MG63 (cell line): Measurements from ENCODE around the gene OSBPL9. TPM values are rescaled to one million over a fixed set of nuclear protein-coding genes. Genes with fewer than 3 reads are reported as not detected.
A peak's percentile ranks its signal among the peaks of the same experiment; 100 is the strongest.
"Not testable (repeated sequence)": the region's sequence is repeated elsewhere in the genome, so short reads cannot be mapped to it uniquely, and the experiment has no call there.

Source experiments
- DNase-seq: peaks from one replicate; pipeline ENCODE4 v3.0.0-alpha.2; 2020
- H3K27me3 ChIP-seq: fragments of 250-450 bp; sonication (Bioruptor Pico); 2 replicates; pipeline ENCODE4 v1.5.1; 2020; ENCODE audit warnings: mild to moderate bottlenecking, moderate library complexity
- H3K36me3 ChIP-seq: fragments of 250-450 bp; sonication (Bioruptor Pico); 2 replicates; pipeline ENCODE4 v1.5.1; 2020; ENCODE audit warnings: mild to moderate bottlenecking, moderate library complexity
- H3K4me3 ChIP-seq: fragments of 250-450 bp; sonication (Bioruptor Pico); 2 replicates; pipeline ENCODE4 v1.5.1; 2020; ENCODE audit warnings: mild to moderate bottlenecking, moderate library complexity
- H3K9me3 ChIP-seq: fragments of 250-450 bp; sonication (Bioruptor Pico); 2 replicates; pipeline ENCODE4 v1.5.1; 2020; ENCODE audit warnings: mild to moderate bottlenecking, moderate library complexity
- total RNA-seq: library from RNA; depleted of rRNA; stranded (reverse); fragments of >200 nt; shearing (Covaris generic); gene quantifications from 2 replicates; pipeline ENCODE4 v1.2.3, GENCODE V29; 2014; ENCODE audit warnings: low replicate concordance

The OSBPL9 gene
- total RNA-seq, 1 experiment from 2014 or later, result 31.7 TPM

DNA sequence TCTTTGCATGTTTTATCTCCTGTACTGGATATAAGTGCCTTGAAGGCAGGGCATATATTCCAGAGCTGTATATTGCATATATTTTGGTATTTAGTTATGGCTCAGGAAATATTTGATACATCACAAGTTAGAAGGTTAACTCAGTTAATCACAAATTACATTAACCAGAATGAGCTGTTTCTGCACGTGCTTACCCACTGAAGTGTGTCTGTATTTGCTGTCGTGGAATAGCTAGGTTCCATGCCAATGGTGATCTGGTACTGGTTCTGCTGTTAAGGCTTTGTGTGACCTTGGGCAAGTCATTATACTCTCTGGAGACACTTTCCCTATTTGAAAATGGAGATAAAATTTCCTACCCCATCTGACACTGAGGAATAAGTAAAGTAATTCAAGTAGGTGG is 50.7 kb downstream of the OSBPL9 start:
- H3K36me3 ChIP-seq, result 0 out of 2 replicates have a peak, but pooled peaks cover 3% of the 10 kb centered on the region
- H3K27me3 ChIP-seq, result no peaks in the 10 kb centered on the region
- no peaks in the 10 kb centered on the region for H3K9me3 ChIP-seq
- DNase-seq, result no peak
- no peak overlapping the region for H3K4me3 ChIP-seq

DNA sequence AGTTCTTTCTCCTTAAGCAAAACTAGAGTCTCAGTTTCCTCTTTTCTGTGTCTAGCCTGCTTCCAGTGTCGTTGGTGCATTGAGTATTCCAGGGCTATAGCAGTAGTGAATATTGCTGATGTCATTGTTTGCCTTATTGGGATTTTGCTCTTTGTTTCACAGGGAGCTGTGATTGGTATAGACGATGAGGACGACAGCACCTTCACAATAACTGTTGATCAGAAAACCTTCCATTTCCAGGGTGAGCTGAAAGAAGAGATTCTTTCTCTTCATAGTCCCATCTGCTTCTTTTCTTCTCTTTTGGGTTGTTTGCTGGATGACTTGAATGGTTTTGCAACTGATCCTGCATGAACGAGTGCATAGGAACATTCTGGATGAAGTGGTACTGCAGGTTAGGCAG is 52.4 kb downstream of the OSBPL9 start:
- Histone ChIP-seq H3K27me3 (no peaks in the 10 kb centered on the region), H3K9me3 (no peaks in the 10 kb centered on the region), H3K36me3 (0 out of 2 replicates have a peak, but pooled peaks cover 3% of the 10 kb centered on the region), H3K4me3 (no peak overlapping the region)
- no peak for DNase-seq

DNA sequence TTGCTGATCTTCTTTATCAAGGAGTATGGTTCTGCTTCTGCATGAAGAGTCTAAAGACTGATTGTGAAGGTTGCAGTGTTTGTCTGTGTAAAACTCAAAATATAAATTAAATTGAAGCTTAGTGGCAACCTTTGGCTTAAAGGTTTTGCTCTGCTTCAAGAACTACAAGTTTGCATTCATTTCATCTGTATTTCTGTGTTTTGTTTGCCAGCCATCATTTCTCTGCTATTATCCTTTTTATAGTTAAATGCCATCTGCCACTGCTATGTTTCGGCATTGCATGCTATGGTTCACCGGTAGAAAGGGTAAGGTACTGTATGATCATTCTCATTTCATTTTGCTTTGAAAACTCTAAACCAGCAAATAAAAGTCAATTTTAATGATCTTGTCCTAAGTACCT is 52.9 kb downstream of the OSBPL9 start:
- Histone ChIP-seq H3K36me3 (0 out of 2 replicates have a peak, but pooled peaks cover 3% of the 10 kb centered on the region), H3K4me3 (no peak overlapping the region), H3K9me3 (no peaks in the 10 kb centered on the region), H3K27me3 (no peaks in the 10 kb centered on the region)
- DNase-seq, result no peak

DNA sequence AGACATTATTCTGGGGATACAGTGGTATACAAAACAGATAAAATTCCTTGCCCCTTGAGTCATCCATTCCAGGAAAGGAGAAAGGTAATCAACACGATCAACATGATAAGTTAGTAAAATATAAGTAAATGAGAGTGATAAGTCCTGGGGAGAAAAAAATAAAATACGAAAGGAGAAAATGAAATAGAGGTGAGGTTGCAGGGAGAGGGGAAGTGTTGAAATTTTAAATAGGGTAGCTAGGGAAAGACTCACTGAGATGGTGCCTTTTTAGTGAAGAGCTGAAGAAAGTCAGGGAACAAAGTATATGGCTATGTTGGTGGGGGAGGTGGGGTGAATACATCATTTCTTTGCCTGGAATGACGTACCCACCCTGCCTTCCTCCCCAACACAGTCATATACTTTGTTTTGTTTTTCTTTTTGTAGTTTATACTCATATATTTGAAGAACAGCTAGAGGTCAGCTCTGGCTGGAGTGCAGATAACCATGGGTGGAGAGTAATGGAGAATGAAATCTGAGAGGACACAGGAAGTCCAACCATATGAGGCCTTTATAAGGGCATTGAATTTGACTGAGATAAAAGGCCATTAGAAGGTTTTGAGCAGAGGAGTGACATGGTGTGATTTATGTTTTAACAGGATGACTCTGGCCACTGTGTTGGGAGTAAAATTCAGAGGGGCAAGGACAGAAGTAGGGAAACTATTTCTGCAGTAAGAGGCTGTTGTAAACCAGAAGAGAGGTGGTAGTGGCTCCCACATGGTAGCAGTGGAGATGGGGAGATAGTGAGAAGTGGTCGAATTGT is 54.8 kb downstream of the OSBPL9 start:
- 0 out of 2 replicates have a peak, but pooled peaks cover 3% of the 10 kb centered on the region for H3K36me3 ChIP-seq
- no peaks in the 10 kb centered on the region for H3K9me3 ChIP-seq
- H3K4me3 ChIP-seq, result no peak overlapping the region
- no peak for DNase-seq
- H3K27me3 ChIP-seq, result no peaks in the 10 kb centered on the region

DNA sequence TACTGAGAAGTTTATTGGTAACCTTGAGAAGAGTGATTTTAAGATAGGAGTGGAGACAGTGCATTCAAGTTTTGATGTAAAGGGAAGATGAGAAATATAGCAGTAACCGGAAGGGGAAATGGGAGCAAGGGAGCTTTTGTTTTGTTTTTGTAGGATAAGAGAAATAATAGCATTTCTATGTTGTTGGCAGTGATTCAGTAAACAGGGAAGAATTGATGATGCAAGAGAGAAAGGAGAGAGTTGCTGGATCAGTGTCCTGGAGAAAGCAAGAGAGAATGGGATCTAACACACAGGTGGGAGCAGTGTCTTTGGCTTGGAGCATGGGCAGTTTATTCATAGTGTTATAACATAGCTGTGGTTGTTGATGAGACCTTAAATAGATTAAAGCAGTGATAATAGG is 56.4 kb downstream of the OSBPL9 start:
- 0 out of 2 replicates have a peak, but pooled peaks cover 3% of the 10 kb centered on the region for H3K36me3 ChIP-seq
- no peaks in the 10 kb centered on the region for H3K9me3 ChIP-seq
- H3K4me3 ChIP-seq, result no peak overlapping the region
- no peak for DNase-seq
- no peaks in the 10 kb centered on the region for H3K27me3 ChIP-seq

DNA sequence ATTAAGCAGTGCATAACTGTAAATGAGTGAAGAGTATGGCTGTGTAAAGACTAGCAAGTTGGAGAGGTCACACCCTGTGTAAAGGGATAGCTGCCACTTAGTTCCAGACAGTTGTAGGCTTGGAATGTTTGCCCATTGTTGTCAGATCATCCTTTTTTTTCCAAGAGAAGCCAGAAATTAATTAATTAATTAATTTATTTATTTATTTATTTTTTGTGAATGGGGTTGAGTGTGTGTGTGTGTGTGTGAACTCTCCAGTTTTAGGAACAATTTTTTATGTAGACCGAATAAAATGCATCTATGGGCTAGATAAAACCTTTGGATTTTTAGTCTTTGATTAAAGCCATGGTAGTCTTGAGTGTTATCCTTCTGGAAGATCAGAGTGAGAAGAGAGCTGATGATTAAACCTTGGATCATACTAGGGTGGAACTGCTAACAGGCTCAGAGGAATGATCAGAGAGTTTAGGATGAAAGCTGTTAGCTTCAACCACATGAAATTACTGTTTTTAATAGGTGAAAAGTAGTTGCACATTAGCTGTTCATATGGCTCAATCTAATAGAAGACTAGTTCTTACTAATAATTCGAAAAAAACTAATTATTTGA is 58.4 kb downstream of the OSBPL9 start:
- no peak overlapping the region for H3K4me3 ChIP-seq
- no peaks in the 10 kb centered on the region for H3K36me3 ChIP-seq
- no peaks in the 10 kb centered on the region for H3K9me3 ChIP-seq
- no peaks in the 10 kb centered on the region for H3K27me3 ChIP-seq
- DNase-seq, result no peak

DNA sequence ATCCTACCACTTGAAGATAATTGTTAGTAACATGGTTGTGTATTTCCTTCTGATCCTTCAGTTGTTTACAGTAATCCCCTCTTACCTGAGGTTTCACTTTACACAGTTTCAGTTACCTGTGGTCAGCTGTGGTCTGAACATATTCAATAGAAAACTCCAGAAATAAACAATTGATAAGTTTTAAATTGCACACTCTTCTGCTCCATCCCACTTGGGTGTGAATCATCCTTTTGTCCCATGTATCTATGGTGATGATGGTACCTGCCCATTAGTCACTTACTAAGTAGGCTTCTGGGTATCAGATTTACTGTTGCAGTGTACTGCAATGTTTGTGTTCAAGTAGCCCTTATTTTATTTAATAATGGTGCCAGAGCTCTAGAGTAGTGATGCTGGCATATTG is 62.5 kb downstream of the OSBPL9 start:
- no peaks in the 10 kb centered on the region for H3K27me3 ChIP-seq
- no peaks in the 10 kb centered on the region for H3K36me3 ChIP-seq

DNA sequence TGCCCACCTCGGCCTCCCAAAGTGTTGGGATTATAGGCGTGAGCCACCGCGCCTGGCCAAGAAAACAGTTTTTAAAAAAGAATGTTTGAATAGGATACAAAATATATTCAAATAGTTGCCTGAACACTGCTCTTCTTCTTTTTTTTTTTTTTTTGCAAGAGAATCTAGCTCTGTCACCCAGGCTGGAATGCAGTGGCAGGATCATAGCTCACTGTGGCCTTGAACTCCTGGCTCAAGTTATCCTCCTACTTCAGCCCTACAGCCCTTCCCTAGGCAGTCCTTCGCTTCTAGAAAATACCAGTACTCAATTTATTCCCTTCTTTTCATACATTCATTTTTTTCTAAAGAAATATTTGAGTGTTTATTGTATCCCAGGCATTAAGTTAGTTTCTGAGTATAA is 67.9 kb downstream of the OSBPL9 start:
- no peak for DNase-seq
- no peak overlapping the region for H3K4me3 ChIP-seq
- H3K27me3 ChIP-seq, result no peaks in the 10 kb centered on the region
- H3K36me3 ChIP-seq, result no peaks in the 10 kb centered on the region
- no peaks in the 10 kb centered on the region for H3K9me3 ChIP-seq

More for the DNA sequence above, 62.5 kb downstream of the OSBPL9 start:
- no peak for DNase-seq
- H3K4me3 ChIP-seq, result no peak overlapping the region
- H3K9me3 ChIP-seq, result no peaks in the 10 kb centered on the region

DNA sequence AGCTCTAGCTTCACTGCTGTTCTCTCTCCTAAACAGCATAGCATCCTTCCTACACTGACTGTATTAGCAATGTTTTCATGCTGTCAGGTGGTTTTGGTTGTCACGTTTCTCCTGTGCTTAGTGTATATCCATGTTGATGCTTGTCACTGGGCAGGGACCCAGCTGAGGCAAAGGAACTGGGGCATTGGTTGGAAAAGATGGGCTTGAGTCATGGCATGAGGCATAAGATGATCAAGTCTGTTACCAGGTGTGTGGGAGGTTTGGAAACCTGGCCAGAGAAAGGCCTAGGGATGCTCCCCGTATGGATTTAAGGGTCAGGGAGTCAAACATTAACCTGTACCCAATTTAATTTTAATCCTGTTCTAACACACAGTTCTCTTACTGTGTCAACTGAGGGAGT is 69.6 kb downstream of the OSBPL9 start:
- Histone ChIP-seq H3K27me3 (no peaks in the 10 kb centered on the region), H3K4me3 (no peak overlapping the region), H3K9me3 (no peaks in the 10 kb centered on the region), H3K36me3 (no peaks in the 10 kb centered on the region)
- peak; percentile 31 for DNase-seq

DNA sequence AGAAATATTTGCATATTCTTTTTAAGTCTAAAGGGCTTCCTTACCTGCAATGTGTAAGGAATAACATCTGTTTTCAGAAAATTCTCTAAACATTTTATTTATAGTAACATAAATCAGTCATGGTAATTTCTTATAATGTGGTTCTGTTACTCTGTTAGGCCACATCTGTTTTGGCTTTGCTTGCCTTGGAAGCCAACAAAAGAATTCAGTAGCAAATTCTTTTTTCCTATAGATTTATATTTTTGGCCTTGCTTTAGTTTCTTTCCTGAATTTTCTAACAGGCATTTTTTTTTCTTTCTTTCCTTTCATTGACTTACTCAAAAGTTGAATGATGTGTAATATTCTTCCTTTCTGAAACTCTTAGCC is 72.2 kb downstream of the OSBPL9 start:
- H3K4me3 ChIP-seq, result no peak overlapping the region
- no peaks in the 10 kb centered on the region for H3K27me3 ChIP-seq
- DNase-seq, result no peak
- H3K9me3 ChIP-seq, result no peaks in the 10 kb centered on the region
- H3K36me3 ChIP-seq, result no peaks in the 10 kb centered on the region

DNA sequence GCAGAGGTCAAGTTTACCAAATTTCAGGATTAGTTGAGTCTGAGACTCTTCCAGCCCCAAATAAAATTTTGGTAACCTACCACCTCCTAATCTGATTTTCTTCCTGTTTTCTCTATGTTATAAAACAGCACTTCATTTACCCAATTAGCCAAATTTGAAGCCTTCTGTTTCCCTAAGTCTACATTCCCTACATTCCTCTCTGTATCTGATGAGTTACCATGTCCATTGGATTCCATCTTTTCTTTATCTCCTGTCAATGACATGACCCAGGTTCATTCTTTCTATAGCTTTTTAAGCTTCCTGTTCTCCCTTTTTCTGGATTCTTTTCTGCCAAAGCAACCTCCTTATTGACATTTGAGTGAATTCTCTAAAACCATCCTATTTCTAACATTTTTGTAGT is 72.8 kb downstream of the OSBPL9 start:
- H3K27me3 ChIP-seq, result no peaks in the 10 kb centered on the region
- no peaks in the 10 kb centered on the region for H3K9me3 ChIP-seq
- no peaks in the 10 kb centered on the region for H3K36me3 ChIP-seq
- no peak overlapping the region for H3K4me3 ChIP-seq
- no peak for DNase-seq

DNA sequence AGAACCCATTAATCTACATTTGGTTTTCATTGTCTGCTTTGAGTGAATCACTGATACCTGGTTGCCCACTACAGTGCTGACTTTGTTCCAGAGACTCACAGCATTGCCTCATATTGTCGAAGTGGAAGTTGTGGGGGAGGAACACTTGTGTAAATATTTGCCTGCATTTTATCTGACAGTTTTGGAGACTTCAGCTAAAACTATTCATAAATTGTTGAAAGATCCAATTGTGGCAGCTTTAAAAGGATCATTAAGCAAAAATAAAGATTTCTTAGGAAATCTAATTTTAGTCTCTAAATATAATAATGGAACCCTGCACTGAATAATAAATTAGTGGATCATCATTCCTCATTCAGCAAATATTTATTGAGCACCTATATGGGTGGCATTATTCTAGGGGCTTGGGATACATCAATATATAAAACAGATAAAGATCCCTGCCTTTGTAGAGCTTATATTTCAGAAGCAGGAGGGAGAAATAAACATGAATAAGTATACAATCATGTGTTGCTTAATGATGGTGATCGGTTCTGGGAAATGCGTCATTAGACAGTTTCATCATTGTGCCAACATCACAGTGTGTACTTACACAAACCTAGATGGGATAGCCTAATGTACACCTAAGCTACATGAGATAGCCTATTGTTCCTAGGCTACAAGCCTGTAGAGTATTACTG is 73.5 kb downstream of the OSBPL9 start:
- DNase-seq, result no peak
- H3K36me3 ChIP-seq, result no peaks in the 10 kb centered on the region
- no peaks in the 10 kb centered on the region for H3K27me3 ChIP-seq
- H3K4me3 ChIP-seq, result no peak overlapping the region
- no peaks in the 10 kb centered on the region for H3K9me3 ChIP-seq

DNA sequence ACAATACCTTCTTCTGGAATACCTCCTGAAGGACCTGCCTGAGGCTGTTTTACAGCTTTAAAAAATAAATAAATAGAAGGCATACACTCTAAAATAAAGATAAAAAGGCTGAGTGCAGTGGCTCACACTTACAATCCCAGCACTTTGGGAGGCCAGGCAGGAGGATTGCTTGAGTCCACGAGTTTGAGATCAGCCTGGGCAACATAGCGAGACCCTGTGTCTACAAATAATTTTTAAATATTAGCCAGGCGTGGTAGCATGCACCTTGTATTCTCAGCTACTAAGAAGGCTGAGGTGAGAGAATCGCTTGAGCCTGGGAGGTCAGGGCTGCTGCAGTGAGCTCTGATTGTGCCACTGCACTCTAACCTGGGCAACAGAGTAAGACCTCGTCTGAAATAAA is 75.0 kb downstream of the OSBPL9 start:
- Histone ChIP-seq H3K4me3 (no peak overlapping the region), H3K27me3 (no peaks in the 10 kb centered on the region)
- no peak for DNase-seq

DNA sequence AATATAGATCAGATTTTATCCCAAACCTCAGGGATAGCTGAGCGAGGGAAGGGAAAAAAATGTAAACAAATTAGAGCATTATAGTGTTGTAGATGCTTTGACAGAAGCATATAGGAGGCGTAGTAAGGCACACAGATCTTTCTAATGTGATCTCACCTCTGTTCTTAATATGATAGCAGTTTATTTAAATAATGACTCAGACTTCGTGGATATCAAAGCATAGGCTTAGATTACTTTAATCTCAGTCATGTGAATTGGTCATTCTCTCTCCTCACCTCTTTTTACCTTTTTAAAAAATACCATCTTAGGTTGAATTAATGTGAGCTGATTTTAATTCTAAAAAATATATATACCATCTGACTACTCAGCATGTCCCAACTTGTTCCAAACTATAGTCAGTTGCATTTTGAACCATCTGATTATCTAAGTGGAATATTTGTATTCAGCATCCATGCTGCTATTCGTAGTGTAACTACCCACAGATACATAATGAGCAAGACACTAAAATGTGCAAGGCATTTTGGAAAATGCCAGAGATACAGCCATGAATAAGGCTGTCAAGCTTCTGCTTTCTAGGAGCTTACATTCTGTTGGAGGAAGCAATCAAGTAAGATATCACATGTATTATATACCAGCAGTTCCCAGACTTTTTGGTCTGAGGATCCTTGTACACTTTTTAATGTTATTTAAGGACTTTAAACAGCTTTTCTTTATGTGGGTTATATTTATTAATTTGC is 76.7 kb downstream of the OSBPL9 start:
- H3K9me3 ChIP-seq, result no peaks in the 10 kb centered on the region
- H3K27me3 ChIP-seq, result no peaks in the 10 kb centered on the region
- H3K36me3 ChIP-seq, result no peaks in the 10 kb centered on the region
- H3K4me3 ChIP-seq, result no peak overlapping the region
- DNase-seq, result no peak

More for the DNA sequence above, 75.0 kb downstream of the OSBPL9 start:
- Histone ChIP-seq H3K9me3 (no peaks in the 10 kb centered on the region), H3K36me3 (no peaks in the 10 kb centered on the region)

DNA sequence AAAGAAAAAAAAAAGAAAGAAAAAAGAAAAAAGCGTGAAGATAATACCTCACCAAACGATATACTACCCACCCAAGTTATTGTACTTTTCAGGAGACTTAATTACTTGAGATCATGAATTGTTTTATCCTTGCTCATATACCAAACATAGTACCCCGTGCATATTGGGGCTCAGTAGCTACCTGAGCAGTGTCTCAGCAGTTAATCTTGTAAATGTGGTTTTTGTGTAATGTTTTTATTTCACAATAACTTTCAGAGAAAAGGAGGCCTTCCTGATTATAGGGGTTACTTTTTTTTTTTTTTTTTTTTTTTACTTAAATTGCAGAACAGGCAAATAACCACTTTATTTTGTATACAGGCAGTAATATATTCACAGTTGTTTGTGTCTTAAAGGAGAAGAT is 80.3 kb downstream of the OSBPL9 start:
- H3K9me3 ChIP-seq, result no peaks in the 10 kb centered on the region
- H3K4me3 ChIP-seq, result no peak overlapping the region
- no peaks in the 10 kb centered on the region for H3K36me3 ChIP-seq
- no peak for DNase-seq
- H3K27me3 ChIP-seq, result no peaks in the 10 kb centered on the region

DNA sequence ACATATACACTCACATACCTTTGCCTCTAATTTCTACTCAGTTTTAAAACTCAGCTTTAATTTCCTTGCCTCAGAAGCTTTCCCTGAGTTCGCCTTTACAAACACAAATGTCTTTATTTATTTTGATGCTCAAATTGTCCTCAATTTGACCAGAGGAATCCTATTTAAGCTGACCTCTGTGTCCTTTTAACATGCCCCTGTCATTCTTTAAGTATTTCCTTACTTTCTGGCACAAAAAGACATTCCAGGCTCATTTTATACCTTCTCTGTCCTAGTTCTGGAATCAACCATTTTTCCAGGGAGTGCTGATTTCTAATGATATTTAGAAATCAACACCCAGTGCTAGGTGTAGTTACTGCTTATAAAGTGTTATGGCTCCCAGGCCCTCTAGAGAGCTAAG is 82.5 kb downstream of the OSBPL9 start:
- H3K9me3 ChIP-seq, result no peaks in the 10 kb centered on the region
- no peak overlapping the region for H3K4me3 ChIP-seq
- DNase-seq, result no peak
- H3K36me3 ChIP-seq, result no peaks in the 10 kb centered on the region
- H3K27me3 ChIP-seq, result no peaks in the 10 kb centered on the region

DNA sequence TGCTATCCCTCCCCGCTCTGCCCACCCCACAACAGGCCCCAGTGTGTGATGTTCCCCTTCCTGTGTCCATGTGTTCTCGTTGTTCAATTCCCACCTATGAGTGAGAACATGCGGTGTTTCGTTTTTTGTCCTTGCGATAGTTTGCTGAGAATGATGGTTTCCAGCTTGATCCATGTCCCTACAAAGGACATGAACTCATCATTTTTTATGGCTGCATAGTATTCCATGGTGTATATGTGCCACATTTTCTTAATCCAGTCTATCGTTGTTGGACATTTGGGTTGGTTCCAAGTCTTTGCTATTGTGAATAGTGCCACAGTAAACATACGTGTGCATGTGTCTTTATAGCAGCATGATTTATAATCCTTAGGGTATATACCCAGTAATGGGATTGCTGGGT is 84.9 kb downstream of the OSBPL9 start:
- H3K36me3 ChIP-seq, DNase-seq, H3K9me3 ChIP-seq, H3K4me3 ChIP-seq, H3K27me3 ChIP-seq: not testable (repeated sequence)
